Suprapubic skin (tissue), 3 donors: ENCODE measurements around the gene SCN2B.

Experiments used
- CTCF ChIP-seq, 2 donors: fragments of 200-600 bp in 1 of 2; fragments of 450-650 bp in 1 of 2; sonication (generic) in 1 of 2; IDR thresholded peaks; one replicate each; pipeline ENCODE4 v1.5.1; 2016 to 2019; ENCODE audit warnings: antibody characterized with exemption in 2 of 2, mild to moderate bottlenecking in 1 of 2, moderate library complexity in 1 of 2
- POLR2A ChIP-seq, 2 donors: fragments of 450-650 bp; IDR thresholded peaks; one replicate each; pipeline ENCODE4 v1.6.1; 2017; ENCODE audit warnings: antibody characterized with exemption in 2 of 2, mild to moderate bottlenecking in 2 of 2, moderate library complexity in 2 of 2

GRCh38 chr11:118180300-118180703 lies 3.9 kb upstream of the SCN2B start:
- no peak for TF ChIP-seq CTCF (IDR thresholded peaks at IDR 0.05)
- TF ChIP-seq POLR2A (IDR thresholded peaks at IDR 0.05) = no peak
